Smooth muscle cell (in vitro differentiated cells): Measurements from ENCODE around the gene JAG1. TPM values are rescaled to one million over a fixed set of nuclear protein-coding genes. Genes with fewer than 3 reads are reported as not detected.

Experiments
- DNase-seq: peaks from one replicate; lab custom pipeline; 2025; ENCODE audit not compliant: unreplicated experiment; lab: John Stamatoyannopoulos, UW
- H2AFZ ChIP-seq: fragments of 200-600 bp; sonication (generic); 2 replicates; pipeline ENCODE4 v1.6.0; 2016; ENCODE audit warnings: antibody characterized with exemption, low read depth, mild to moderate bottlenecking
- H3F3A ChIP-seq: fragments of 200-600 bp; sonication (generic); 2 replicates; pipeline ENCODE4 v1.6.0; 2017; ENCODE audit warnings: antibody characterized with exemption, low read depth
- H3K27ac ChIP-seq: fragments of 200-600 bp; sonication (generic); 2 replicates; pipeline ENCODE4 v1.5.1; 2016; ENCODE audit warnings: low read depth, mild to moderate bottlenecking
- H3K27me3 ChIP-seq: fragments of 200-600 bp; sonication (generic); 2 replicates; pipeline ENCODE4 v1.6.1; 2016; ENCODE audit warnings: low read depth, mild to moderate bottlenecking
- H3K36me3 ChIP-seq: fragments of 200-600 bp; sonication (generic); 2 replicates; pipeline ENCODE4 v1.5.1; 2016; ENCODE audit warnings: low read depth
- H3K4me1 ChIP-seq: fragments of 200-600 bp; sonication (generic); 2 replicates; pipeline ENCODE4 v1.5.1; 2016; ENCODE audit warnings: low read depth
- H3K4me2 ChIP-seq: fragments of 200-600 bp; sonication (generic); 2 replicates; pipeline ENCODE4 v1.6.0; 2016; ENCODE audit warnings: mild to moderate bottlenecking
- H3K4me3 ChIP-seq: fragments of 200-600 bp; sonication (generic); 2 replicates; pipeline ENCODE4 v1.5.1; 2016; ENCODE audit warnings: mild to moderate bottlenecking
- H3K79me2 ChIP-seq: fragments of 200-600 bp; sonication (generic); 2 replicates; pipeline ENCODE4 v1.6.0; 2016; ENCODE audit warnings: low read depth, mild to moderate bottlenecking
- H3K9ac ChIP-seq: fragments of 200-600 bp; sonication (generic); 2 replicates; pipeline ENCODE4 v1.6.0; 2016; ENCODE audit warnings: low read depth
- H3K9me3 ChIP-seq: fragments of 200-600 bp; sonication (generic); replicated peaks from 2 replicates; pipeline ENCODE4 v1.5.1; 2016; ENCODE audit warnings: low read depth
- H4K20me1 ChIP-seq: fragments of 200-600 bp; sonication (generic); 2 replicates; pipeline ENCODE4 v1.6.0; 2016; ENCODE audit warnings: low read depth
- CTCF ChIP-seq: fragments of 200-600 bp; sonication (generic); IDR thresholded peaks from 2 replicates; pipeline ENCODE4 v1.5.1; 2017; ENCODE audit warnings: borderline replicate concordance, mild to moderate bottlenecking, antibody characterized with exemption; ENCODE audit not compliant: insufficient read depth, poor library complexity, severe bottlenecking
- WGBS: methylation state at CpG from one replicate; pipeline ENCODE4 v1.1.7; 2016; ENCODE audit warnings: low lambda C conversion rate; 5-methylcytosine and 5-hydroxymethylcytosine counted together
- polyA plus RNA-seq: library from polyadenylated mRNA; unstranded; fragments of >200 nt; fragmentation: Nextera tagmentation; extraction: Ambion mirVana; gene quantifications from 2 replicates; pipeline ENCODE4 v1.2.1, GENCODE V29; 2016
- total RNA-seq: library from RNA; depleted of rRNA; stranded (reverse); fragments of >200 nt; gene quantifications from 2 replicates; pipeline ENCODE4 v1.2.3, GENCODE V29; 2014

The JAG1 gene
- total and polyA plus RNA-seq, 2 experiments from 2014 or later, result 45.0 to 126 TPM

GRCh38 chr20:10634683-10635411 lies 39.0 kb downstream of the JAG1 start:
- Histone ChIP-seq H3K27me3 (no peaks in the 10 kb centered on the region), H3K4me1 (peaks cover 80% of the 10 kb centered on the region)
- 75% methylated on average over 11 of the region's 11 CpGs for WGBS

GRCh38 chr20:10634211-10634610 lies 39.6 kb downstream of the JAG1 start:
- TF ChIP-seq CTCF, result no peak
- WGBS, result 78% methylated on average over 5 of the region's 5 CpGs
- no peaks in the 10 kb centered on the region for H3K27me3 ChIP-seq
- H3K4me1 ChIP-seq, result peaks cover 82% of the 10 kb centered on the region
- H3K9me3 ChIP-seq, result no peaks in the 10 kb centered on the region
- H3F3A ChIP-seq, result peaks cover 23% of the 10 kb centered on the region
- peaks cover 1% of the 10 kb centered on the region for H3K36me3 ChIP-seq
- DNase-seq, result no peak
- no peak overlapping the region for H3K9ac ChIP-seq
- no peak overlapping the region for H3K4me3 ChIP-seq
- no peak overlapping the region for H3K4me2 ChIP-seq
- H2AFZ ChIP-seq, result no peak overlapping the region
- peaks cover 15% of the 10 kb centered on the region for H4K20me1 ChIP-seq
- H3K79me2 ChIP-seq, result peaks cover 10% of the 10 kb centered on the region
- peak overlapping the region; percentile 11 for H3K27ac ChIP-seq

More at GRCh38 chr20:10634683-10635411, 39.0 kb downstream of the JAG1 start:
- peaks cover 10% of the 10 kb centered on the region for H3K79me2 ChIP-seq
- peak overlapping the region; percentile 11 for H3K27ac ChIP-seq
- H4K20me1 ChIP-seq, result peaks cover 15% of the 10 kb centered on the region
- no peaks in the 10 kb centered on the region for H3K9me3 ChIP-seq
- H3K4me3 ChIP-seq, result no peak overlapping the region
- peaks cover 6% of the 10 kb centered on the region for H3K36me3 ChIP-seq
- H2AFZ ChIP-seq, result no peak overlapping the region
- DNase-seq, result no peak
- peak overlapping the region; percentile 7 for H3K4me2 ChIP-seq
- TF ChIP-seq CTCF, result no peak
- no peak overlapping the region for H3K9ac ChIP-seq
- H3F3A ChIP-seq, result peaks cover 23% of the 10 kb centered on the region

GRCh38 chr20:10633718-10634117 lies 40.1 kb downstream of the JAG1 start:
- Histone ChIP-seq H3F3A (peaks cover 23% of the 10 kb centered on the region), H3K79me2 (peaks cover 6% of the 10 kb centered on the region), H3K27ac (no peak overlapping the region), H3K9ac (no peak overlapping the region), H2AFZ (no peak overlapping the region), H3K4me2 (no peak overlapping the region), H3K9me3 (no peaks in the 10 kb centered on the region), H4K20me1 (peaks cover 15% of the 10 kb centered on the region), H3K4me3 (no peak overlapping the region), H3K27me3 (no peaks in the 10 kb centered on the region), H3K36me3 (no peaks in the 10 kb centered on the region), H3K4me1 (peaks cover 82% of the 10 kb centered on the region)
- no peak for TF ChIP-seq CTCF
- WGBS, result 89% methylated on average over 5 of the region's 5 CpGs
- DNase-seq, result no peak
